Trophoblast cell (in vitro differentiated cells and primary cell): ENCODE measurements around the gene APPL2.

Experiments used
- DNase-seq, 2 donors: peaks; one replicate each; pipeline ENCODE4 v3.0.0-alpha.2; 2016
- H2AFZ ChIP-seq: 2 replicates; pipeline ENCODE4 v1.6.1; 2013; ENCODE audit warnings: low read length, moderate library complexity, mild to moderate bottlenecking; ENCODE audit not compliant: insufficient read depth, poor library complexity
- H2AK5ac ChIP-seq: 2 replicates; pipeline ENCODE4 v1.6.1; 2013; ENCODE audit warnings: mild to moderate bottlenecking, low read length
- H2BK120ac ChIP-seq: 2 replicates; pipeline ENCODE4 v1.6.1; 2013; ENCODE audit warnings: low read length, mild to moderate bottlenecking, moderate library complexity; ENCODE audit not compliant: insufficient read depth, poor library complexity
- H2BK12ac ChIP-seq: 2 replicates; pipeline ENCODE4 v1.6.1; 2013; ENCODE audit warnings: mild to moderate bottlenecking, low read length, moderate library complexity
- H2BK5ac ChIP-seq: 2 replicates; pipeline ENCODE4 v1.6.1; 2013; ENCODE audit warnings: low read length, low read depth, moderate library complexity, mild to moderate bottlenecking; ENCODE audit not compliant: poor library complexity
- H3K14ac ChIP-seq: 2 replicates; pipeline ENCODE4 v1.6.1; 2013; ENCODE audit warnings: mild to moderate bottlenecking, low read length
- H3K18ac ChIP-seq: 2 replicates; pipeline ENCODE4 v1.6.1; 2013; ENCODE audit warnings: mild to moderate bottlenecking, low read length
- H3K23ac ChIP-seq: 2 replicates; pipeline ENCODE4 v1.6.1; 2013; ENCODE audit warnings: low read length
- H3K27ac ChIP-seq: 2 replicates; pipeline ENCODE4 v1.5.1; 2013; ENCODE audit warnings: low read depth, mild to moderate bottlenecking, inconsistent platforms, low read length, moderate library complexity
- H3K27me3 ChIP-seq: 2 replicates; pipeline ENCODE4 v1.6.1; 2013; ENCODE audit warnings: inconsistent platforms, mild to moderate bottlenecking, low read length, moderate library complexity; ENCODE audit not compliant: insufficient read depth
- H3K36me3 ChIP-seq, 2 experiments: 1 replicate in 1 of 2; 2 replicates in 1 of 2; pipeline ENCODE4 v1.6.1; 2013; ENCODE audit warnings: low read length in 2 of 2, mild to moderate bottlenecking in 2 of 2, moderate library complexity in 1 of 2; ENCODE audit not compliant: insufficient read depth in 2 of 2, control insufficient read depth in 1 of 2
- H3K4ac ChIP-seq: 2 replicates; pipeline ENCODE4 v1.6.1; 2013; ENCODE audit warnings: low read depth, mild to moderate bottlenecking, low read length, moderate library complexity
- H3K4me1 ChIP-seq, 2 experiments: 1 replicate in 1 of 2; 2 replicates in 1 of 2; pipeline ENCODE4 v1.6.1; 2013; ENCODE audit warnings: low read length in 2 of 2, mild to moderate bottlenecking in 2 of 2, moderate library complexity in 1 of 2; ENCODE audit not compliant: insufficient read depth in 2 of 2, control insufficient read depth in 1 of 2
- H3K4me2 ChIP-seq: 2 replicates; pipeline ENCODE4 v1.6.1; 2013; ENCODE audit warnings: inconsistent platforms, mild to moderate bottlenecking, low read length, moderate library complexity
- H3K4me3 ChIP-seq: 2 replicates; pipeline ENCODE4 v1.5.1; 2013; ENCODE audit warnings: mild to moderate bottlenecking, low read depth, low read length, inconsistent platforms
- H3K79me1 ChIP-seq: one replicate; pipeline ENCODE4 v1.6.1; 2013; ENCODE audit warnings: low read length
- H3K79me2 ChIP-seq: 2 replicates; pipeline ENCODE4 v1.6.1; 2013; ENCODE audit warnings: low read length, mild to moderate bottlenecking; ENCODE audit not compliant: control insufficient read depth, insufficient read depth, poor library complexity
- H3K9ac ChIP-seq: 2 replicates; pipeline ENCODE4 v1.6.1; 2013; ENCODE audit warnings: mild to moderate bottlenecking, low read length
- H3K9me3 ChIP-seq: 2 replicates; pipeline ENCODE4 v1.6.1; 2013; ENCODE audit warnings: low read depth, mild to moderate bottlenecking, control low read depth, inconsistent platforms, low read length; ENCODE audit not compliant: insufficient read depth
- H4K12ac ChIP-seq: 2 replicates; pipeline ENCODE4 v1.6.1; 2013; ENCODE audit warnings: low read depth, mild to moderate bottlenecking, low read length, moderate library complexity
- H4K8ac ChIP-seq: 2 replicates; pipeline ENCODE4 v1.6.1; 2013; ENCODE audit warnings: low read depth, mild to moderate bottlenecking, low read length, moderate library complexity
- H4K91ac ChIP-seq: one replicate; pipeline ENCODE4 v1.6.1; 2013; ENCODE audit warnings: low read depth, mild to moderate bottlenecking, low read length, moderate library complexity
- WGBS: extraction: QIAGEN DNeasy Blood & Tissue Kit; methylation state at CpG from one replicate; pipeline ENCODE4 v1.1.7; 2013; ENCODE audit warnings: missing lambda C conversion rate; ENCODE audit not compliant: insufficient read length, insufficient coverage; ENCODE audit errors: extremely low coverage; 5-methylcytosine and 5-hydroxymethylcytosine counted together

APPL2 gene

DNA sequence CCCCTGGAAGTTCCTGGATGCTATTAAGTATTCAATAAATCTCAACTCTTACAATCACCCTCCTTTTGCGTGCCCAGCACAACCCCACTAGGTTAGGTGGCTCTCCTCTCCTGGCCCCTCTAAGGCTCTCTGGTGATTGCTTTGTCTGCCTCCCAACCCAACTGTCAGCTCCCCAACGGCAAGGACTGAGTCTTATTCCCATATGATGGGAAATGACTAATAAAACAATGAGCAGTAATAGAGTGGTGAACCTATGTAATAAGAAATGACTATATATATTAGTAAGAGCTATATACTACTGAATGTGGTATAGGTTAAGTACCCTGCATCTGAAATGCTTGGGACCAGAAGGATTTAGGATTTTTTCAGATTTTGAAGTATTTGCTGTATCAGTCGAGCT is 8.1 kb downstream of the APPL2 start:
- Histone ChIP-seq H2AFZ (no peak overlapping the region), H3K9me3 (no peaks in the 10 kb centered on the region), H3K23ac (no peak overlapping the region), H3K4ac (no peak overlapping the region), H3K9ac (no peak overlapping the region), H2BK5ac (no peak overlapping the region), H3K27ac (no peak overlapping the region), H3K14ac (no peak overlapping the region), H3K27me3 (no peaks in the 10 kb centered on the region), H3K79me1 (no peaks in the 10 kb centered on the region), H2BK120ac (no peak overlapping the region), H3K4me3 (no peak overlapping the region), H3K79me2 (no peaks in the 10 kb centered on the region), H2BK12ac (no peak overlapping the region), H4K8ac (no peak overlapping the region), H3K4me1 (no peaks in the 10 kb centered on the region), H3K4me2 (no peak overlapping the region), H4K12ac (no peak overlapping the region), H4K91ac (no peak overlapping the region), H3K18ac (no peak overlapping the region), H2AK5ac (no peak overlapping the region), H3K36me3 (peaks cover 5 to 18% of the 10 kb centered on the region in 2 experiments)
- DNase-seq: no peak
- no CpG with 5 or more reads among the region's 3 CpGs for WGBS

DNA sequence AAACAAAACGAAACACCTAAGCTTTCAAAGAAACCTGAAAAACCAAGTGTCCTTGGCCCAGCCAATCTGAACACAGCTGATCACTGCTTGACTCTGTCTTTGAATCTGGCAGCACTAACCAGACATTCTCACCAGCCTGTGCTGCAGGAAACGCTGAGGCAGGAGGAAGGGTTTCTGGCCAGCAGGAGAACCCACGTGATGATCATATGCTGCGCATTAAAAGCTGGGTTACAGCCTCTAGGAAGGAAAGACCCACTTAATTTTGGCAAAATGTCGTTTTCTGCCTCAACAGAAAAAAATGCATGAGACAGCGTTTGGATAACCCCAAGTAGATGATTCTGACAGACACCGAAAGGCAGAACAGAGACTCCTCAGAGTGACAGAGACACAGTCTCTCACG is 9.8 kb downstream of the APPL2 start:
- H4K12ac ChIP-seq: no peak overlapping the region
- no peak overlapping the region for H3K23ac ChIP-seq
- H3K4ac ChIP-seq: no peak overlapping the region
- H3K14ac ChIP-seq: no peak overlapping the region
- H3K79me2 ChIP-seq: no peaks in the 10 kb centered on the region
- H4K91ac ChIP-seq: no peak overlapping the region
- no peak overlapping the region for H2BK5ac ChIP-seq
- no peaks in the 10 kb centered on the region for H3K79me1 ChIP-seq
- WGBS: no CpG with 5 or more reads among the region's 8 CpGs
- H3K4me3 ChIP-seq: no peak overlapping the region
- no peak overlapping the region for H2AFZ ChIP-seq
- no peak overlapping the region for H2BK120ac ChIP-seq
- H3K9me3 ChIP-seq: no peaks in the 10 kb centered on the region
- no peak overlapping the region for H3K4me2 ChIP-seq
- H2AK5ac ChIP-seq: no peak overlapping the region
- no peak overlapping the region for H2BK12ac ChIP-seq
- H3K27me3 ChIP-seq: no peaks in the 10 kb centered on the region
- no peak overlapping the region for H3K18ac ChIP-seq
- H3K9ac ChIP-seq: no peak overlapping the region
- no peaks in the 10 kb centered on the region for H3K4me1 ChIP-seq
- H4K8ac ChIP-seq: no peak overlapping the region
- H3K36me3 ChIP-seq: peaks cover 14 to 34% of the 10 kb centered on the region in 2 experiments
- no peak overlapping the region for H3K27ac ChIP-seq
- no peak for DNase-seq

- no peak for DNase-seq
- H3K4me2 ChIP-seq: no peak overlapping the region
Measured at GRCh38 chr12:105225505-105226015, 10.4 kb downstream of the APPL2 start.

GRCh38 chr12:105224399-105224798 is 11.6 kb downstream of the APPL2 start:
- no peak overlapping the region for H2AK5ac ChIP-seq
- H4K91ac ChIP-seq: no peak overlapping the region
- H3K27ac ChIP-seq: no peak overlapping the region
- no peaks in the 10 kb centered on the region for H3K79me2 ChIP-seq
- no peak overlapping the region for H3K14ac ChIP-seq
- no CpG with 5 or more reads among the region's 4 CpGs for WGBS
- no peaks in the 10 kb centered on the region for H3K79me1 ChIP-seq
- no peak overlapping the region for H3K9ac ChIP-seq
- H3K36me3 ChIP-seq: peaks cover 14 to 36% of the 10 kb centered on the region in 2 experiments
- no peak overlapping the region for H3K23ac ChIP-seq
- no peak overlapping the region for H2BK5ac ChIP-seq
- H4K12ac ChIP-seq: no peak overlapping the region
- H2AFZ ChIP-seq: no peak overlapping the region
- DNase-seq: peak; percentile 28 to 64
- H3K18ac ChIP-seq: no peak overlapping the region
- no peaks in the 10 kb centered on the region for H3K4me1 ChIP-seq
- no peak overlapping the region for H4K8ac ChIP-seq
- H3K27me3 ChIP-seq: no peaks in the 10 kb centered on the region
- H3K4me2 ChIP-seq: no peak overlapping the region
- no peak overlapping the region for H2BK12ac ChIP-seq
- no peak overlapping the region for H3K4ac ChIP-seq
- no peaks in the 10 kb centered on the region for H3K9me3 ChIP-seq
- H2BK120ac ChIP-seq: no peak overlapping the region
- H3K4me3 ChIP-seq: no peak overlapping the region

More at GRCh38 chr12:105225505-105226015, 10.4 kb downstream of the APPL2 start:
- Histone ChIP-seq H4K91ac (no peak overlapping the region), H3K27me3 (no peaks in the 10 kb centered on the region), H2BK120ac (no peak overlapping the region), H4K8ac (no peak overlapping the region), H2BK12ac (no peak overlapping the region), H2AFZ (no peak overlapping the region), H3K4me3 (no peak overlapping the region), H3K14ac (no peak overlapping the region), H2AK5ac (no peak overlapping the region), H4K12ac (no peak overlapping the region), H3K79me2 (no peaks in the 10 kb centered on the region), H3K9ac (no peak overlapping the region), H3K4ac (no peak overlapping the region), H3K4me1 (no peaks in the 10 kb centered on the region), H3K27ac (no peak overlapping the region), H2BK5ac (no peak overlapping the region), H3K23ac (no peak overlapping the region), H3K79me1 (no peaks in the 10 kb centered on the region), H3K9me3 (no peaks in the 10 kb centered on the region), H3K36me3 (peaks cover 14 to 35% of the 10 kb centered on the region in 2 experiments), H3K18ac (no peak overlapping the region)
- no CpG with 5 or more reads among the region's 5 CpGs for WGBS
